Measurements from ENCODE around the gene SPAG9. TPM values are rescaled to one million over a fixed set of nuclear protein-coding genes. Genes with fewer than 3 reads are reported as not detected.

SPAG9 gene
- total and polyA plus RNA-seq, 2 experiments from 2014 or later = 13.7 to 45.0 TPM

DNA sequence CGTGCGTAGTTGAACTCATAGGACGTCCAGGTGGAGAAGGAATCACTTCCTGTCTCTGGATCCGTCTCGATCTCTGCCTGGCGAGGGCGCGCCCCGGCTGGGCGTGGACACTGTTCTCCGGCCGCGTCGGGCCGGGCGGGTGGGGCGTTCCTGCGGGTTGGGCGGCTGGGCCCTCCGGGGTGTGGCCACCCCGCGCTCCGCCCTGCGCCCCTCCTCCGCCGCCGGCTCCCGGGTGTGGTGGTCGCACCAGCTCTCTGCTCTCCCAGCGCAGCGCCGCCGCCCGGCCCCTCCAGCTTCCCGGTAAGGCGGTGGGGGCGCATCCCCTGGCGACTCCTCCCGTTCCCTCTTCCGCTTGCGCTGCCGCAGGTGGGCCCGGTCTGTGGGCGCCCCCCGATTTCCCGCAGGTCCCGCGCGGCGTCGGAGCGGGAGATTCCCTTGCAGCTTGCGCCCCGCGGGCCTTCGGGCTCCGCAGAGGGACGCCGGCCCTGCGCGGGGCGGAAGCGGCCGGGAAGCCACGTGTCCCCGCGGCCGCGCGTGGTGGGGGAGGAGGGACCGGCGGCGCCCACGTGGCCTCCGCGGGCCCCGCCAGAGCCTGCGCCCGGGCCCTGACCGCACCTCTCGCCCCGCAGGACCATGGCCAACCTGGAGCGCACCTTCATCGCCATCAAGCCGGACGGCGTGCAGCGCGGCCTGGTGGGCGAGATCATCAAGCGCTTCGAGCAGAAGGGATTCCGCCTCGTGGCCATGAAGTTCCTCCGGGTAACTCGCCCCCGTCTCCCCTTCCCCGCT, 45.7 kb upstream of the SPAG9 start, which contains the start of gene NME2:
Gene NME2, plus strand, starts transcription at position 214 of the 789 bp plus-strand sequence. Its CDS starts 420 bp downstream, at position 634.
- DNase-seq (ENCODE audit: low spot score) (peak; percentile 93), ATAC-seq (peak; percentile 86)
- H3K4me1 ChIP-seq (ENCODE audit: insufficient read depth) = peaks cover 4% of the 10 kb centered on the region
- peak within 1 kb of the TSS; percentile 98 for H2AFZ ChIP-seq
- Mint-ChIP-seq H3K9me3 (no peaks in the 10 kb centered on the region), H3K36me3 (ENCODE audit: low read depth) (peaks cover 73% of the 10 kb centered on the region), H3K4me3 (peak within 1 kb of the TSS; percentile 93), H3K27ac (peak within 1 kb of the TSS; percentile 95), H3K4me1 (peaks cover 19% of the 10 kb centered on the region), H3K27me3 (ENCODE audit: insufficient read depth, low read depth, poor library complexity) (peaks cover 12% of the 10 kb centered on the region)
- TF ChIP-seq JUNB (IDR thresholded peaks at IDR 0.05; ENCODE audit: unreplicated experiment) = no peak
- no peak for TF ChIP-seq NANOG (IDR thresholded peaks at IDR 0.05; ENCODE audit: borderline replicate concordance)
- no peak for TF ChIP-seq ZNF331 (CRISPR knock-in tag; IDR thresholded peaks at IDR 0.05; ENCODE audit: low read depth)
- TF ChIP-seq CREB1 (CRISPR knock-in tag; IDR thresholded peaks at IDR 0.05; ENCODE audit: low read depth) = 0 out of 2 replicates have a peak, but pooled peaks have one; percentile 22
- TF ChIP-seq, protein P1, sequence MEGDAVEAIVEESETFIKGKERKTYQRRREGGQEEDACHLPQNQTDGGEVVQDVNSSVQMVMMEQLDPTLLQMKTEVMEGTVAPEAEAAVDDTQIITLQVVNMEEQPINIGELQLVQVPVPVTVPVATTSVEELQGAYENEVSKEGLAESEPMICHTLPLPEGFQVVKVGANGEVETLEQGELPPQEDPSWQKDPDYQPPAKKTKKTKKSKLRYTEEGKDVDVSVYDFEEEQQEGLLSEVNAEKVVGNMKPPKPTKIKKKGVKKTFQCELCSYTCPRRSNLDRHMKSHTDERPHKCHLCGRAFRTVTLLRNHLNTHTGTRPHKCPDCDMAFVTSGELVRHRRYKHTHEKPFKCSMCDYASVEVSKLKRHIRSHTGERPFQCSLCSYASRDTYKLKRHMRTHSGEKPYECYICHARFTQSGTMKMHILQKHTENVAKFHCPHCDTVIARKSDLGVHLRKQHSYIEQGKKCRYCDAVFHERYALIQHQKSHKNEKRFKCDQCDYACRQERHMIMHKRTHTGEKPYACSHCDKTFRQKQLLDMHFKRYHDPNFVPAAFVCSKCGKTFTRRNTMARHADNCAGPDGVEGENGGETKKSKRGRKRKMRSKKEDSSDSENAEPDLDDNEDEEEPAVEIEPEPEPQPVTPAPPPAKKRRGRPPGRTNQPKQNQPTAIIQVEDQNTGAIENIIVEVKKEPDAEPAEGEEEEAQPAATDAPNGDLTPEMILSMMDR (conservative IDR thresholded peaks at IDR 0.05; ENCODE audit: low read depth in 2 of 2) = peak in 1 of 2 experiments; percentile 28; a peak in 2 of 4 replicates
- TF ChIP-seq EZH2 (IDR thresholded peaks at IDR 0.05; ENCODE audit: low read depth, unreplicated experiment) = no peak
- no peak for TF ChIP-seq ZNF462 (CRISPR knock-in tag; IDR thresholded peaks at IDR 0.05)
- peak; percentile 75 for TF ChIP-seq POLR2AphosphoS5 (IDR thresholded peaks at IDR 0.05; ENCODE audit: low read depth)
- H3K27ac ChIP-seq (ENCODE audit: low read depth) = peak within 1 kb of the TSS; percentile 59; the same call in 1 of the 2 replicates
- peak within 1 kb of the TSS; percentile 95 for H3K4me2 ChIP-seq
- peak within 1 kb of the TSS; percentile 92 for H3K4me3 ChIP-seq
- H3K27me3 ChIP-seq (ENCODE audit: insufficient read depth) = no peaks in the 10 kb centered on the region
- peaks cover 53% of the 10 kb centered on the region for H3K36me3 ChIP-seq (ENCODE audit: insufficient read depth)
- peaks cover 40% of the 10 kb centered on the region for H3F3A ChIP-seq (replicated peaks; ENCODE audit: low read depth)
- peaks cover 24% of the 10 kb centered on the region for H4K20me1 ChIP-seq (replicated peaks; ENCODE audit: insufficient read depth)
- peaks cover 28% of the 10 kb centered on the region for H3K79me2 ChIP-seq (replicated peaks; ENCODE audit: insufficient read depth)
- no peaks in the 10 kb centered on the region for H3K9me2 ChIP-seq (ENCODE audit: insufficient read depth)
